Testis (tissue), 3 donors: ENCODE data around the gene SERGEF. TPM values are rescaled to one million over a fixed set of nuclear protein-coding genes. Genes with fewer than 3 reads are reported as not detected.
A peak's percentile ranks its signal among the peaks of the same experiment; 100 is the strongest.
"Not testable (repeated sequence)": the region's sequence is repeated elsewhere in the genome, so short reads cannot be mapped to it uniquely, and the experiment has no call there.

Source experiments
- DNase-seq: peaks from one replicate; pipeline ENCODE4 v3.0.0-alpha.2; 2019
- H3K27ac ChIP-seq, 2 donors: fragments of 200-600 bp; sonication (generic); one replicate each; pipeline ENCODE4 v1.5.1; 2019
- H3K27me3 ChIP-seq: fragments of 200-600 bp; sonication (generic); one replicate; pipeline ENCODE4 v1.5.1; 2019
- H3K36me3 ChIP-seq: fragments of 200-600 bp; sonication (generic); one replicate; pipeline ENCODE4 v1.5.1; 2017; ENCODE audit warnings: low read depth; ENCODE audit errors: missing control alignments
- H3K4me1 ChIP-seq: fragments of 200-600 bp; sonication (generic); one replicate; pipeline ENCODE4 v1.5.1; 2019
- H3K4me3 ChIP-seq, 2 donors: fragments of 200-600 bp; sonication (generic); one replicate each; pipeline ENCODE4 v1.5.1; 2017 to 2019
- H3K9me3 ChIP-seq: fragments of 200-600 bp; sonication (generic); one replicate; pipeline ENCODE4 v1.5.1; 2017
- POLR2A ChIP-seq: fragments of 450-650 bp; IDR thresholded peaks from one replicate; pipeline ENCODE4 v1.6.1; 2017; ENCODE audit warnings: antibody characterized with exemption, mild to moderate bottlenecking, moderate library complexity
- WGBS, 2 donors: methylation state at CpG; one replicate each; pipeline ENCODE4 v1.1.5; 2018; 5-methylcytosine and 5-hydroxymethylcytosine counted together
- intact Hi-C: fragments of 100-400 bp; cut with DNase I; formaldehyde crosslinking; loops from one replicate; pipeline ENCODE4 v1.15.1; 2023; ENCODE audit warnings: low total_unique reads
- polyA plus RNA-seq: library from polyadenylated mRNA; stranded (reverse); fragments of 350-450 nt; fragmentation: Illumina TruSeq; extraction: RNeasy Lipid Tissue Mini Kit (QIAGEN cat#74804); gene quantifications from one replicate; pipeline ENCODE4 v1.2.3, GENCODE V29; 2014; ENCODE audit warnings: low read depth, low replicate concordance; ENCODE audit not compliant: insufficient read depth
- total RNA-seq, 2 donors: library from RNA; depleted of rRNA; stranded (reverse); fragments of >200 nt; gene quantifications; one replicate each; pipeline ENCODE4 v1.2.3, GENCODE V29; 2016
- TF ChIP-seq, protein P1 (sequence below), 3 experiments: fragments of 450-650 bp in 2 of 3; fragments of 200-600 bp in 1 of 3; sonication (generic) in 1 of 3; IDR thresholded peaks; one replicate each; pipeline ENCODE4 v1.5.1; 2016 to 2019; ENCODE audit warnings: antibody characterized with exemption in 3 of 3, mild to moderate bottlenecking in 2 of 3, moderate library complexity in 1 of 3

SERGEF gene
- total and polyA plus RNA-seq, 3 donors from 2014 or later = 12.5 to 37.5 (median 23.1) TPM

DNA sequence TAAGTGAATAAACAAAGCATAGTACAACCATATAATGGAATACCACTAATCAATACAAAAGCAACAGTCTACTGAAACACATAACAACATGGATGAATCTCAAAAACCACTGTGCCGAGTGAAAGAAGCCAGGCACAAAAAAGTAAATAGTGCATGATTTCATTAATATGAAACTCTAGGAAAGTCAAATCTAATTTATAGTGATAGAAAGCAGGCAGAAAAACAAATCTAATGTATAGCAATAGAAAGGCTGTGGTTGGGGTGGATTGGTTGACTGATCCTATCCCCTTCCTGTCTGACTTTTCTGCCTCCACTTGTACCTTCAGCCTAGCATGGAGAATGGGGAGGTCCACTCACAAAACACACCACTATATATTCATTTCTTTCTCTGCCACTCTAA lies 115.4 kb downstream of the SERGEF start:
- no peak for DNase-seq
- no peaks in the 10 kb centered on the region for H3K4me1 ChIP-seq
- no peaks in the 10 kb centered on the region for H3K36me3 ChIP-seq
- no peak overlapping the region for H3K4me3 ChIP-seq
- intact Hi-C loops = no loop called here
- H3K27me3 ChIP-seq = no peaks in the 10 kb centered on the region
- TF ChIP-seq, protein P1, sequence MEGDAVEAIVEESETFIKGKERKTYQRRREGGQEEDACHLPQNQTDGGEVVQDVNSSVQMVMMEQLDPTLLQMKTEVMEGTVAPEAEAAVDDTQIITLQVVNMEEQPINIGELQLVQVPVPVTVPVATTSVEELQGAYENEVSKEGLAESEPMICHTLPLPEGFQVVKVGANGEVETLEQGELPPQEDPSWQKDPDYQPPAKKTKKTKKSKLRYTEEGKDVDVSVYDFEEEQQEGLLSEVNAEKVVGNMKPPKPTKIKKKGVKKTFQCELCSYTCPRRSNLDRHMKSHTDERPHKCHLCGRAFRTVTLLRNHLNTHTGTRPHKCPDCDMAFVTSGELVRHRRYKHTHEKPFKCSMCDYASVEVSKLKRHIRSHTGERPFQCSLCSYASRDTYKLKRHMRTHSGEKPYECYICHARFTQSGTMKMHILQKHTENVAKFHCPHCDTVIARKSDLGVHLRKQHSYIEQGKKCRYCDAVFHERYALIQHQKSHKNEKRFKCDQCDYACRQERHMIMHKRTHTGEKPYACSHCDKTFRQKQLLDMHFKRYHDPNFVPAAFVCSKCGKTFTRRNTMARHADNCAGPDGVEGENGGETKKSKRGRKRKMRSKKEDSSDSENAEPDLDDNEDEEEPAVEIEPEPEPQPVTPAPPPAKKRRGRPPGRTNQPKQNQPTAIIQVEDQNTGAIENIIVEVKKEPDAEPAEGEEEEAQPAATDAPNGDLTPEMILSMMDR (IDR thresholded peaks at IDR 0.05) = no peak
- TF ChIP-seq POLR2A = no peak
- H3K9me3 ChIP-seq = no peaks in the 10 kb centered on the region
- WGBS, 2 donors = 93 to 95% methylated on average over 1 of the region's 1 CpG
- H3K27ac ChIP-seq = no peak overlapping the region

DNA sequence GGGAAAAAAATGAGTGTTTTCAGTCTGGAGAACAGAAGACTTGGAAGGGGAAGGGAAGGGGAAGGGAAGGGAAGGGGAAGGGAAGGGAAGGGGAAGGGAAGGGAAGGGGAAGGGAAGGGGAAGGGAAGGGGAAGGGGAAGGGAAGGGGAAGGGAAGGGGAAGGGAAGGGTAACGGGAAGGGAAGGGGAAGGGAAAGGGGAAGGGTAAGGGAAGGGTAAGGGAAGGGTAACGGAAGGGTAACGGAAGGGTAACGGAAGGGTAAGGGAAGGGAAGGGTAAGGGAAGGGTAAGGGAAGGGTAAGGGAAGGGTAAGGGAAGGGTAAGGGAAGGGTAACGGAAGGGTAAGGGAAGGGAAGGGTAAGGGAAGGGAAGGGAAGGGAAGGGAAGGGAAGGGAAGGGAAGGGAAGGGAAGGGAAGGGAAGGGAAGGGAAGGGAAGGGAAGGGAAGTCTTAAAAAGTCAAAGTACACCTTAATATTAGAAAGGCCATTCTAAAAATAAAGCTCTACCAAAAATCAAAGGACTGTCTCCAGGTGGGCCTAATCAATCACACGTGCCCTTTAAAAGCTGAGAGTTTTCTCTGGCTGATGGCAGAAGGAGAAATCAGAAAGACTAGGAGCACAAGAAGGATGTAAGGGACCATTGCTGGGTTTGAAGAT lies 116.2 kb downstream of the SERGEF start:
- H3K36me3 ChIP-seq, H3K27me3 ChIP-seq, H3K4me1 ChIP-seq, H3K27ac ChIP-seq, DNase-seq, H3K9me3 ChIP-seq, H3K4me3 ChIP-seq, intact Hi-C loops: not testable (repeated sequence)
- WGBS, 2 donors = 95% methylated on average over 5 to 6 of the region's 6 CpGs

DNA sequence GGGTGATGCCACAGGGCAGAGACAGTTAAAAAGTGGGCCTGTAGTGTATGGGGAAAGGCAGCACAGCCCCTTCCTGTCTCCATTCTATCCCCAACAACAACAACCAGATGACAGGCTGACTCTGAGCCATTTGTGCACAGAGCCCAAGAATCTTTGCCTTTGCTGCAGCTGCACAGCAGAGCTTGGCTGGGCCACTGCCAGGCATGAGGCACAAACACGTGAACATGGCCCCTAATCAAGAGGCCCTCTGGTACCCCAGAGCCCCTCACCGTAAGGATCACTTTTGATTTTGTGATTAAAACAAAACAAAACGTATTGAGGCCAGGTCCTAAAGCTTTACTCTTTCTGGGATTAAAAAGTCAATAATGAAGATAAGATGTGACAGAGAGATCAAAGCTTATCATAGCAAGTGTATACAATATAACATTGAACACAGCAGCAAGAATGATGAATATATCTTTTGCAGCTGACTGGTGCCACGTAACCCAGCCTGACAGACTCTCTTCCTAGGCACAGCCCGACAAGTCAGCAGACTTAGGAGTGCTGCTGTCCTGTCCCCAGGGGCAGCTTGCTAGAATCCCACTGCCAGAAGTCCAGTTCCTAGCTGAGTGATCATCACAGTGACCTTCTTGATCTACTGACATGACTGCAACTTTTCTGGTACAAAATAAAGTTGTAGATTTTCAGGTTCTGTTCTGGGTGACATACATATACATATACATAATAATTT lies 117.8 kb downstream of the SERGEF start:
- 43 to 65% methylated on average over 5 of the region's 5 CpGs for WGBS, 2 donors
- DNase-seq = peak; percentile 60
- no peak overlapping the region for H3K4me3 ChIP-seq
- H3K36me3 ChIP-seq = no peaks in the 10 kb centered on the region
- intact Hi-C loops = no loop called here
- H3K27me3 ChIP-seq = no peaks in the 10 kb centered on the region
- no peaks in the 10 kb centered on the region for H3K9me3 ChIP-seq
- TF ChIP-seq, protein P1 (IDR thresholded peaks at IDR 0.05) = no peak
- TF ChIP-seq POLR2A = no peak
- no peaks in the 10 kb centered on the region for H3K4me1 ChIP-seq
- H3K27ac ChIP-seq = no peak overlapping the region

GRCh38 chr11:17892409-17892808 lies 120.4 kb downstream of the SERGEF start:
- H3K9me3 ChIP-seq = no peaks in the 10 kb centered on the region
- no peaks in the 10 kb centered on the region for H3K36me3 ChIP-seq
- TF ChIP-seq, protein P1 (IDR thresholded peaks at IDR 0.05) = no peak
- TF ChIP-seq POLR2A = no peak
- WGBS, 2 donors = 91 to 97% methylated on average over 5 of the region's 5 CpGs
- intact Hi-C loops = no loop called here
- H3K27me3 ChIP-seq = no peaks in the 10 kb centered on the region
- DNase-seq = no peak
- no peak overlapping the region for H3K27ac ChIP-seq
- no peaks in the 10 kb centered on the region for H3K4me1 ChIP-seq
- no peak overlapping the region for H3K4me3 ChIP-seq

DNA sequence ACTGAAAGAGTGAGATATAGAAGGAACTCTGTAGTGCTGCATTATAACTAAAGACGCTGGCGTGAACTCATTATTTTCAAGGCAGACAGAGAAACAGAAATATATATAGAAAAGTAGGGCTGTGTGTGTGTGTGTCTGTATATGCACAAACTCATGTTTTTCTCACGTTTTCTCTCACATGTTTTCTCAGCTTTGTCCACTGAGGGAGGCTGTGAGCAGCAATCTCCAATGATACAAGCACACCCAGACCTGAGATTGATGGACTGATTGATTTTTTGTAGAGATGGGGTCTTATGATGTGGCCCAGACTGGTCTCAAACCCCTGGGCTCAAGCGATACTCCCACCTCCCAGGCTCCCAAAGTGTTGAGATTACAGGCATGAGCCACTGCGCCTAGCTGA lies 122.5 kb downstream of the SERGEF start:
- no peaks in the 10 kb centered on the region for H3K4me1 ChIP-seq
- no peak overlapping the region for H3K4me3 ChIP-seq
- H3K9me3 ChIP-seq = no peaks in the 10 kb centered on the region
- no peak overlapping the region for H3K27ac ChIP-seq
- no peaks in the 10 kb centered on the region for H3K27me3 ChIP-seq
- no peaks in the 10 kb centered on the region for H3K36me3 ChIP-seq
- no peak for TF ChIP-seq POLR2A
- TF ChIP-seq, protein P1 (IDR thresholded peaks at IDR 0.05) = no peak
- DNase-seq = no peak
- intact Hi-C loops = no loop called here
- WGBS, 2 donors = 93 to 97% methylated on average over 5 of the region's 5 CpGs
